Body of pancreas (tissue), 4 donors: ENCODE measurements around the gene ECSCR. TPM values are rescaled to one million over a fixed set of nuclear protein-coding genes. Genes with fewer than 3 reads are reported as not detected.

Source experiments
- ATAC-seq: fragments of 150-250 bp; one replicate; pipeline ENCODE4 v1.9.1; 2016
- DNase-seq, 4 donors: peaks; one replicate each; pipeline ENCODE4 v3.0.0-alpha.2; 2019
- H3K27ac ChIP-seq, 4 donors: fragments of 200-600 bp; sonication (generic); 1 replicate in 3 of 4; 2 replicates in 1 of 4; pipeline versions ENCODE4 v1.5.1 to v1.6.1; 2016 to 2019; ENCODE audit warnings: mild to moderate bottlenecking in 1 of 4, mixed read lengths in 1 of 4, moderate library complexity in 1 of 4
- H3K27me3 ChIP-seq, 2 donors: fragments of 200-600 bp; sonication (generic); one replicate each; pipeline ENCODE4 v1.6.0; 2016; ENCODE audit warnings: mild to moderate bottlenecking in 1 of 2
- H3K36me3 ChIP-seq, 2 donors: fragments of 200-600 bp; sonication (generic); replicated peaks in 1 of 2; 2 replicates each; pipeline ENCODE4 v1.5.1; 2016; ENCODE audit warnings: low read depth in 2 of 2; ENCODE audit not compliant: insufficient read depth in 1 of 2
- H3K4me1 ChIP-seq: fragments of 200-600 bp; sonication (generic); one replicate; pipeline ENCODE4 v1.6.0; 2016
- H3K4me3 ChIP-seq, 2 donors: fragments of 200-600 bp; sonication (generic); 1 replicate in 1 of 2; 2 replicates in 1 of 2; pipeline ENCODE4 v1.5.1; 2016 to 2019
- H3K9me3 ChIP-seq, 3 donors: fragments of 200-600 bp; sonication (generic); 1 replicate in 2 of 3; 2 replicates in 1 of 3; pipeline ENCODE4 v1.5.1; 2016
- POLR2A ChIP-seq, 3 donors: fragments of 450-650 bp; IDR thresholded peaks; one replicate each; pipeline ENCODE4 v1.6.1; 2016; ENCODE audit warnings: antibody characterized with exemption in 3 of 3, mild to moderate bottlenecking in 2 of 3
- WGBS, 2 donors: methylation state at CpG; one replicate each; pipeline ENCODE4 v1.1.5; 2017; 5-methylcytosine and 5-hydroxymethylcytosine counted together
- intact Hi-C: fragments of 100-400 bp; cut with DNase I; formaldehyde crosslinking; loops from one replicate; pipeline ENCODE4 v1.15.1; 2023
- total RNA-seq, 2 donors: library from RNA; depleted of rRNA; stranded (reverse); fragments of >200 nt; gene quantifications; one replicate each; pipeline ENCODE4 v1.1.0, GENCODE V29; 2016
- TF ChIP-seq, protein P1 (sequence below), 7 experiments: fragments of 450-650 bp in 4 of 7; fragments of 200-600 bp in 3 of 7; sonication (generic) in 3 of 7; IDR thresholded peaks; one replicate each; pipeline ENCODE4 v1.5.1; 2016 to 2019; ENCODE audit warnings: antibody characterized with exemption in 7 of 7

ECSCR gene
- total RNA-seq, 2 donors from 2014 or later, result 2.6 to 6.2 TPM

DNA sequence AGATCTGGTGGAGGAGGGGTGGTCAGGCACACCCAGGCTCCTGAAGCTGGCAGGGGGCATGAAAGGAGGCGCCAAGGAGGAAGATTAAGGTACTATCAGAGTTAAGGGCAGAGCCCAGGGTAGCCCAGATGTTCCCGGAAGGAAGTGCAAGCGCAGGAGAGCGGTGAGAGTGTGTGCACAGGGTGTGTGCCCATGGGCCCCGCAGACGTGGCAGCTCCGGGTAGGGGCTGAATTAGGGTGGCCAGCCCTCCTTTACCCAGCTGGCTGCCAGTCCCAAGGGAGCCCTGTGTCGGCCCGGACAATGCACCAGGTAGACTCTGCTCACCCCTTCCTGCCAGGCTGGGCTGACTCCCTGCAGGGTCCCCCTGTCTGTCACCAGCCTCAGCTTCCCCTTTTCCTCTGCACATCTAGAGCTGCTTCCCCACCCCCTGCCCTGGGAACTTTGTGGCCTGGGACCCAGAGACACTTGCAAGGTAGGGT, 8.3 kb upstream of the ECSCR start, which contains the start of gene SMIM33:
TSS of gene SMIM33 (plus strand) at position 184 of the 480 bp plus-strand sequence. CDS start at position 302, 118 bp downstream.
- Histone ChIP-seq H3K9me3 (no peaks in the 10 kb centered on the region), H3K4me1 (no peaks in the 10 kb centered on the region), H3K4me3 (no peak within 1 kb of the TSS), H3K36me3 (no peaks in the 10 kb centered on the region), H3K27ac (no peak within 1 kb of the TSS), H3K27me3 (no peaks in the 10 kb centered on the region)
- intact Hi-C loops, result no loop called here
- TF ChIP-seq, protein P1, sequence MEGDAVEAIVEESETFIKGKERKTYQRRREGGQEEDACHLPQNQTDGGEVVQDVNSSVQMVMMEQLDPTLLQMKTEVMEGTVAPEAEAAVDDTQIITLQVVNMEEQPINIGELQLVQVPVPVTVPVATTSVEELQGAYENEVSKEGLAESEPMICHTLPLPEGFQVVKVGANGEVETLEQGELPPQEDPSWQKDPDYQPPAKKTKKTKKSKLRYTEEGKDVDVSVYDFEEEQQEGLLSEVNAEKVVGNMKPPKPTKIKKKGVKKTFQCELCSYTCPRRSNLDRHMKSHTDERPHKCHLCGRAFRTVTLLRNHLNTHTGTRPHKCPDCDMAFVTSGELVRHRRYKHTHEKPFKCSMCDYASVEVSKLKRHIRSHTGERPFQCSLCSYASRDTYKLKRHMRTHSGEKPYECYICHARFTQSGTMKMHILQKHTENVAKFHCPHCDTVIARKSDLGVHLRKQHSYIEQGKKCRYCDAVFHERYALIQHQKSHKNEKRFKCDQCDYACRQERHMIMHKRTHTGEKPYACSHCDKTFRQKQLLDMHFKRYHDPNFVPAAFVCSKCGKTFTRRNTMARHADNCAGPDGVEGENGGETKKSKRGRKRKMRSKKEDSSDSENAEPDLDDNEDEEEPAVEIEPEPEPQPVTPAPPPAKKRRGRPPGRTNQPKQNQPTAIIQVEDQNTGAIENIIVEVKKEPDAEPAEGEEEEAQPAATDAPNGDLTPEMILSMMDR (IDR thresholded peaks at IDR 0.05), result no peak
- no peak for TF ChIP-seq POLR2A (IDR thresholded peaks at IDR 0.05)
- DNase-seq (no peak), ATAC-seq (no peak)
- 43 to 84% methylated on average over 7 to 9 of the region's 9 CpGs for WGBS, 2 donors

DNA sequence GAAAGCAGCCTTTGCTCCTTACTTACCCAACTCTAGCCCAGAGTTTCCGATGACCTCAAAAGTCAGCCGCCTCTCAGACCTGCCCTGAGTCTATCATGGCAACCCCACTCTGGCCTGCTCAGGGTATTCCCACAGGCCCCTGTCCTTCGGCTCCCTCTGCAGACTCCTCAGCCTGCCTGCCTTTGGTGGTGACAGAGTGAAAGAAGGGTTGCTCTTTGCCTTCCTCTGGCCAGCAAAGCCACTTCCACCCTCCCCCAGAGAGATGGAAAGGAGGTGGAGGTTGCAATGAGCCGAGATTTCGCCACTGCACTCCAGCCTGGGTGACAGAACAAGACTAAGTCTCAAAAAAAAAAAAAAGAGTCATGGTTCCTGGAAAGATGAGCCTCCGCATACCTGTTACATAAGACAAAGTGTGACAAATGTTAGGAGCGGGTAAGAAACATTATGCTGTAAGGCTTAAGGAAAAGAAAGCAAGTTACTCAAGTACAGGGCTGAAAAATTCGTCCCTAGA, 5.9 kb upstream of the ECSCR start:
- no peak overlapping the region for H3K4me3 ChIP-seq
- TF ChIP-seq, protein P1 (IDR thresholded peaks at IDR 0.05), result no peak
- TF ChIP-seq POLR2A (IDR thresholded peaks at IDR 0.05), result no peak
- intact Hi-C loops, result no loop called here
- no peaks in the 10 kb centered on the region for H3K4me1 ChIP-seq
- H3K9me3 ChIP-seq, result no peaks in the 10 kb centered on the region
- no peak for ATAC-seq
- no peaks in the 10 kb centered on the region for H3K27me3 ChIP-seq
- H3K27ac ChIP-seq, result no peak overlapping the region
- 62 to 83% methylated on average over 8 of the region's 8 CpGs for WGBS, 2 donors
- H3K36me3 ChIP-seq, result no peaks in the 10 kb centered on the region
- DNase-seq, result no peak

DNA sequence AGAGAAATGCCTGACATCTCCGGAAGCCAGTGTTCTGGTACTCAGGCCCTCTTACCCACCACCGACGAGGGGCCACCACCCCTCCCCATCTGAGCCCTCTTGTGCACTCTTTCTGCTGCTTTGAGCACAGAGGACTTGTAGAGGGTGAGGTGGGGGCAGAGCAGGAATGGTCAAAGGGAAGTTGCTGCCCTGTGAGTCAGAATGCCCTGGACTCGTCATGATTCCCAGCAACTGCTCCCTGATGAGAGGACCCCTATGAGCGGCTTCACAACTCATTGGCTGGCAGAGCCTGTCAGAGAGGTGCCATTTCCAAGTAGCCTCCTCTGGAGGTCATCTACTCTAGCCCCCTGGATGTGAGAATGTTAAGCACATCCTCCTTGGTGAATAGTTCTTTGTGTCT, 845 bp downstream of the ECSCR start:
- peak; percentile 33 for ATAC-seq

DNA sequence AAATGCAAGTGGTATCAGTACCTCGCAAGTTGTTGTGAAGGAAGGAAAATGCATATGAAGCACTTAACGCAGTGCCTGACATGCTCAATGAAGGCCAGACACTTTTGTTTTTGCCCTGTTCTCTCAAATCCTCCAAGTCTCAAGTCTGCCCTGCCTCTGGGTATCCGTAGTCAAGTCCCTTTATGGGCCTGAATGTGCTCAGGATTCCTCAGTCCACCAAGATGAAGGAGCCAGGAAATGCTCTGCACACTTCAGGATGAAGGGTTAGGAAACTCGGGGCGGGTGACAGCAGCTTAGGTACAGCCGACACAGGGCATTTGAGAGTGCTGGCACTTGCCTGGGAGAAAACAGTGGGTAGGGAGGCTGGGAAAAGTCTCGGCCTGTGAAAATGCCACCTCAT, 1.4 kb downstream of the ECSCR start:
- H3K4me1 ChIP-seq, result peaks cover 8% of the 10 kb centered on the region
- intact Hi-C loops, result no loop called here
- no peaks in the 10 kb centered on the region for H3K27me3 ChIP-seq
- DNase-seq (no peak), ATAC-seq (no peak)
- no peak for TF ChIP-seq POLR2A (IDR thresholded peaks at IDR 0.05)
- TF ChIP-seq, protein P1 (IDR thresholded peaks at IDR 0.05), result no peak
- H3K36me3 ChIP-seq, result no peaks in the 10 kb centered on the region
- WGBS, 2 donors, result 74 to 86% methylated on average over 5 to 7 of the region's 7 CpGs
- H3K9me3 ChIP-seq, result no peaks in the 10 kb centered on the region
- H3K4me3 ChIP-seq, result no peak overlapping the region
- H3K27ac ChIP-seq, result no peak overlapping the region

More for the DNA sequence above, 845 bp downstream of the ECSCR start:
- no peaks in the 10 kb centered on the region for H3K36me3 ChIP-seq
- no peak for TF ChIP-seq POLR2A (IDR thresholded peaks at IDR 0.05)
- TF ChIP-seq, protein P1 (IDR thresholded peaks at IDR 0.05), result no peak
- intact Hi-C loops, result no loop called here
- H3K4me3 ChIP-seq, result no peak overlapping the region
- no peaks in the 10 kb centered on the region for H3K9me3 ChIP-seq
- H3K27ac ChIP-seq, result no peak overlapping the region
- 80% methylated on average over 1 to 5 of the region's 5 CpGs for WGBS, 2 donors
- H3K4me1 ChIP-seq, result peaks cover 8% of the 10 kb centered on the region
- no peak for DNase-seq
- no peaks in the 10 kb centered on the region for H3K27me3 ChIP-seq

DNA sequence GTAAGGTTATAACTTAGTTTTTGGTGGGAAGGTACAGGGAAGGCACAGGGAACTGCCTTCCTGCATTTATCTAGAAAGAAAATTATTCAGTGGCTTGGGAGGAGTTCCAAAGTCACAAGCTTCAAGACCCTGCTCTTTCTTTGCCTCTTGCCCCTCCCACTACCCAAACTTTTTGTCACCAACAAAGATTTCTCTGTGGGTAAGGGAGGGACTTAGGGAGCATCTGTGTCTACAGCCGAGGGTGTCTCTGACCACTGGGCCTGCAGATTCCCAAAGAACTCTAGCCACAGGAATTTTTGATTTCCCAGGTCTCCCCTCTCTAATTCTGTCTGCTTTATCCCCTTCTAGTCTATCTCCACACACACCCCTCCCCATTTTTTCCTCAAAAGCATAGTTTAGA, 2.1 kb downstream of the ECSCR start:
- intact Hi-C loops, result no loop called here
- Histone ChIP-seq H3K4me1 (peaks cover 8% of the 10 kb centered on the region), H3K4me3 (no peak overlapping the region), H3K9me3 (no peaks in the 10 kb centered on the region), H3K36me3 (no peaks in the 10 kb centered on the region), H3K27me3 (no peaks in the 10 kb centered on the region), H3K27ac (no peak overlapping the region)
- ATAC-seq (no peak), DNase-seq (no peak)
- WGBS, 2 donors, result 56 to 80% methylated on average over 1 of the region's 1 CpG
- TF ChIP-seq POLR2A (IDR thresholded peaks at IDR 0.05), result no peak
